Right lobe of liver (tissue), 4 donors: Measurements from ENCODE around the gene RIPK4.

ENCODE experiments used
- POLR2A ChIP-seq: fragments of 450-650 bp; IDR thresholded peaks from one replicate; pipeline ENCODE4 v1.6.1; 2017; ENCODE audit warnings: antibody characterized with exemption, mild to moderate bottlenecking
- TF ChIP-seq, protein P1 (sequence below), 4 donors: fragments of 200-600 bp in 3 of 4; fragments of 450-650 bp in 1 of 4; IDR thresholded peaks; one replicate each; pipeline versions ENCODE4 v1.5.1 to v1.8.0; 2016 to 2022; ENCODE audit warnings: antibody characterized with exemption in 4 of 4, mild to moderate bottlenecking in 2 of 4
- donor health status: DM: no; HTN: no; CAD: no.
- donor health status: DM: no; HTN: no; CAD: no.
- donor health status: DM: no; HTN: yes; CAD: no.

DNA sequence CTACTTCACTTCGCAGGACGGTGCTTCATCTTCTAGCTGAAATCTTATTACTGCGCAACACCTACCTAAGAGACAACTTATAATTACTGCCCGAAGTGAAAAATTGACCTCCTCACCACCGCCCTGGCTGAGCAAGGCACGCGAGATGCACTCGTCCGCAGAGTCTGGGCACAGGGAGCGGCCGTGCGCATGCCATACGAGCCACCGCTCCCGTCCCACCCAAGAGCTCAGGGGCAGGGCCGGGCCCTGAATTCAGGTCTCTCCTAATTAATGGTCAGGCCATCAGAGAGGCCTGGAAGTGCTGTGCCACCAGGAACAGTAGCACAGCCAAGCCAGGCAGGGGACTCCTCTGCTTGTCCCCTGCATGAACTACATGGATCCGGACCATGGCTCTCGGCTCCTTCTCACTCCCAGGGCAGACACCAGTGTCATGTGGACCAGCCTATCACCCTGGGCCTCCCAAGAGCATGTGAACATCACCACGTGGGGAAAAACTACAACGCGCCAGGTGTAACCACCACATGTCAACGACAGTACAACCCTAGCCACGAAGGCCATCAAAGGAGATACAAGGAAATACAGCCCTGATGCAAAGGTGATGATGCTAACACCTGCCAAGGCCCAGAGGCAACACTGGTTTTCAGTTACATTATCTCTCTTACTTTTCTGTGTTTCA, 11.5 kb downstream of the RIPK4 start:
- TF ChIP-seq, protein P1, sequence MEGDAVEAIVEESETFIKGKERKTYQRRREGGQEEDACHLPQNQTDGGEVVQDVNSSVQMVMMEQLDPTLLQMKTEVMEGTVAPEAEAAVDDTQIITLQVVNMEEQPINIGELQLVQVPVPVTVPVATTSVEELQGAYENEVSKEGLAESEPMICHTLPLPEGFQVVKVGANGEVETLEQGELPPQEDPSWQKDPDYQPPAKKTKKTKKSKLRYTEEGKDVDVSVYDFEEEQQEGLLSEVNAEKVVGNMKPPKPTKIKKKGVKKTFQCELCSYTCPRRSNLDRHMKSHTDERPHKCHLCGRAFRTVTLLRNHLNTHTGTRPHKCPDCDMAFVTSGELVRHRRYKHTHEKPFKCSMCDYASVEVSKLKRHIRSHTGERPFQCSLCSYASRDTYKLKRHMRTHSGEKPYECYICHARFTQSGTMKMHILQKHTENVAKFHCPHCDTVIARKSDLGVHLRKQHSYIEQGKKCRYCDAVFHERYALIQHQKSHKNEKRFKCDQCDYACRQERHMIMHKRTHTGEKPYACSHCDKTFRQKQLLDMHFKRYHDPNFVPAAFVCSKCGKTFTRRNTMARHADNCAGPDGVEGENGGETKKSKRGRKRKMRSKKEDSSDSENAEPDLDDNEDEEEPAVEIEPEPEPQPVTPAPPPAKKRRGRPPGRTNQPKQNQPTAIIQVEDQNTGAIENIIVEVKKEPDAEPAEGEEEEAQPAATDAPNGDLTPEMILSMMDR (IDR thresholded peaks at IDR 0.05), result no peak
- TF ChIP-seq POLR2A, result no peak
